Nephron (organoid): Measurements from ENCODE around the gene HIVEP2.

Experiments
- H3K27ac Mint-ChIP-seq, 3 experiments: 2 replicates each; pipeline ENCODE4 v1.8.0; 2020; ENCODE audit warnings: mixed read lengths in 3 of 3, mild to moderate bottlenecking in 2 of 3, moderate library complexity in 1 of 3
- H3K27me3 Mint-ChIP-seq: 2 replicates; pipeline ENCODE4 v1.8.0; 2021; ENCODE audit warnings: low read depth, mild to moderate bottlenecking, moderate library complexity, mixed read lengths
- H3K36me3 Mint-ChIP-seq: 2 replicates; pipeline ENCODE4 v1.8.0; 2020; ENCODE audit warnings: low read depth, mixed read lengths
- H3K4me1 Mint-ChIP-seq: 2 replicates; pipeline ENCODE4 v1.8.0; 2020; ENCODE audit warnings: mixed read lengths
- H3K4me3 Mint-ChIP-seq, 3 experiments: 2 replicates each; pipeline ENCODE4 v1.8.0; 2020; ENCODE audit warnings: mild to moderate bottlenecking in 3 of 3, mixed read lengths in 3 of 3, moderate library complexity in 2 of 3
- H3K9me3 Mint-ChIP-seq: 2 replicates; pipeline ENCODE4 v1.8.0; 2020; ENCODE audit warnings: mixed read lengths
- CTCF ChIP-seq, 3 experiments: fragments of 200-600 bp; sonication (generic); IDR thresholded peaks; one replicate each; pipeline ENCODE4 v1.5.0; 2021; ENCODE audit warnings: antibody characterized with exemption in 3 of 3; ENCODE audit not compliant: unreplicated experiment in 3 of 3

Gene HIVEP2

DNA sequence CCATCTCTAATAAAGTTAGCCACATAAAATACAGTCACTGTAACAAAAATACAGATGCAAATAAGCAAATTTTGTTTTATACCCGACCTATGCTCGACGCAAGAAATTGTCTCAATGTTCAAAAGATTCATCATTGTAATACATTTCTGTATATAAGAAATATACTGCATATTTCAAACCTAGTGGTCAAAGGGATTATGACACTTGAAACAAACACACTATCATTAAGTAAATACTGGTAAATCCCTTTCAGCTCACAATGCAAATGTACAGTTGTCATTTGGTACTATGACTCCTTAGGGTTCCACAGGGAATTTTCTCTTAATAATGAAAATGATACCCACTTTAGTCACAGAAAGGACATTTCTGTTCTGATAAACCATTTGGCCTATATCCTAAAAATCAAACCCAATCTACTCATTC, 2.2 kb downstream of the HIVEP2 start:
- peak; percentile 31 to 52 (median 50) for TF ChIP-seq CTCF (IDR thresholded peaks at IDR 0.05; ENCODE audit: unreplicated experiment in 3 of 3)
- Mint-ChIP-seq H3K4me1 (peaks cover 29% of the 10 kb centered on the region), H3K4me3 (peak overlapping the region; percentile 98 to 100 (median 99)), H3K9me3 (no peaks in the 10 kb centered on the region), H3K36me3 (no peaks in the 10 kb centered on the region), H3K27me3 (no peaks in the 10 kb centered on the region), H3K27ac (peak overlapping the region in 2 of 3 experiments; percentile 10 to 97)

DNA sequence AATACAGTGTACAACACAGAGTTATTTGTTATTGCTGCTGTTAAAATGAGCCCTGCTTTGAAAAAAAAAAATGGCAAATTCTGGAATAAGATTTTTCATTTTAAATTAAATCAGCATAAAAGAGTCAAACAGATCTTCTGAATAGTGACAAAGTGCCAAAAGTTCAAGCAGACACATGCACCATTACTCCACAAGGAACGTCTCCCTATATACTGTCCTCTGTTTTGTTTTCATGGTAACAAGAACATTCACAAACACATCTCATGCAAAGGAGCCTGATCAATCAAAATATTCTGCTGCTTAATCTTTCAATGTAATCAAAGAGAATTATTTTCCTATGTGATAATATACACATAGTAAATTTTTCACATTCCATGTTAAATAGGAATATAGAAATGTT, 2.7 kb downstream of the HIVEP2 start:
- Mint-ChIP-seq H3K27ac (no peak overlapping the region), H3K4me1 (peaks cover 28% of the 10 kb centered on the region), H3K27me3 (no peaks in the 10 kb centered on the region), H3K36me3 (no peaks in the 10 kb centered on the region), H3K9me3 (no peaks in the 10 kb centered on the region), H3K4me3 (no peak overlapping the region)
- TF ChIP-seq CTCF (IDR thresholded peaks at IDR 0.05; ENCODE audit: unreplicated experiment in 3 of 3), result no peak

GRCh38 chr6:142941018-142941417, 4.0 kb downstream of the HIVEP2 start:
- Mint-ChIP-seq H3K27ac (no peak overlapping the region), H3K9me3 (no peaks in the 10 kb centered on the region), H3K4me3 (no peak overlapping the region), H3K27me3 (no peaks in the 10 kb centered on the region), H3K36me3 (no peaks in the 10 kb centered on the region), H3K4me1 (peaks cover 28% of the 10 kb centered on the region)
- TF ChIP-seq CTCF (IDR thresholded peaks at IDR 0.05; ENCODE audit: unreplicated experiment in 3 of 3), result no peak

GRCh38 chr6:142940487-142940886, 4.5 kb downstream of the HIVEP2 start:
- no peak overlapping the region for H3K27ac Mint-ChIP-seq

DNA sequence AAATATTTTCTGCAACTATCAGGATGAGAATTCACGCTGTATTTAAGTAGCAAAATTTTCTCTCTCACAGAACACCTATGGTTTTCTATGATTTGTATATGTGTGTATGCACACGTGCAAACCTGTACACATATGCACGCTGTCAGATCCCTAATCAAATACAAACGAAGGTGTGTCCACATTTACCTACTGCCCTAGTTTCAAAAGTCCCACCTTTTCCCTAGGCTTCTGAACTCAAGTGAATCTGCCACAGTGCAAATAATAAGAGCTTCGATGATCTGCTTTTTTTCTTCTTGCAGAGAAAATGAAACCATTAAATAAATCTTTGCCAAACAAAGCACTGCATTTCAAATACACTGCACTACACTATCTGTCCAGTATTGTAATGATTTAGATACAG, 6.5 kb downstream of the HIVEP2 start:
- Mint-ChIP-seq H3K27me3 (no peaks in the 10 kb centered on the region), H3K9me3 (no peaks in the 10 kb centered on the region), H3K4me1 (peaks cover 20% of the 10 kb centered on the region), H3K27ac (no peak overlapping the region), H3K36me3 (no peaks in the 10 kb centered on the region), H3K4me3 (no peak overlapping the region)
- no peak for TF ChIP-seq CTCF (IDR thresholded peaks at IDR 0.05; ENCODE audit: unreplicated experiment in 3 of 3)

More at GRCh38 chr6:142940487-142940886, 4.5 kb downstream of the HIVEP2 start:
- Mint-ChIP-seq H3K4me1 (peaks cover 28% of the 10 kb centered on the region), H3K27me3 (no peaks in the 10 kb centered on the region), H3K36me3 (no peaks in the 10 kb centered on the region), H3K9me3 (no peaks in the 10 kb centered on the region), H3K4me3 (no peak overlapping the region)
- no peak for TF ChIP-seq CTCF (IDR thresholded peaks at IDR 0.05; ENCODE audit: unreplicated experiment in 3 of 3)

DNA sequence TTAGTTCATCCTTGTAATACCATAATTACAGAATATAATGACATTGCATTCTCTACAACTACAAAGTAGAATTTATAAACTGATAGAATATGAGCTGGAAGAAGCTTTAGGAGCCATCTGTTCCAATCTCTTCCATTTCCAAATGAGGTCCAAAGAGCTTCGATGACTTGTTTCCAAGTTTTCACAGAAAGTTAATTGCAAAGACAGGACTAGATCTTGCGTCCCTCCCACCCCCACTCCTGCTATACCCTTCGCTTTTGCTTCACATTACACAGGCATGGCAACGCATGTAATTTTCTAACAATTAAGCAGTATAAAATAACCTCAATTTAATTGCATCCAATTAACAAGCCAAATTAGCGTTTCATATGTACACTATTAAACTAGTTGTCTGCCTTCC, 7.0 kb downstream of the HIVEP2 start:
- peaks cover 14% of the 10 kb centered on the region for H3K4me1 Mint-ChIP-seq
- H3K27ac Mint-ChIP-seq, result no peak overlapping the region
- H3K4me3 Mint-ChIP-seq, result no peak overlapping the region
- no peak for TF ChIP-seq CTCF (IDR thresholded peaks at IDR 0.05; ENCODE audit: unreplicated experiment in 3 of 3)
- no peaks in the 10 kb centered on the region for H3K36me3 Mint-ChIP-seq
- H3K27me3 Mint-ChIP-seq, result no peaks in the 10 kb centered on the region
- no peaks in the 10 kb centered on the region for H3K9me3 Mint-ChIP-seq
